Neural progenitor cell (in vitro differentiated cells): ENCODE results near the gene MON1A. TPM values are rescaled to one million over a fixed set of nuclear protein-coding genes. Genes with fewer than 3 reads are reported as not detected.

ENCODE experiments used
- DNase-seq: peaks from one replicate; pipeline ENCODE4 v3.0.0-alpha.2; 2016; ENCODE audit warnings: low spot score
- H2AFZ ChIP-seq: fragments of 200-600 bp; sonication (generic); replicated peaks from 2 replicates; pipeline ENCODE4 v1.6.1; 2016; ENCODE audit warnings: antibody characterized with exemption
- H3F3A ChIP-seq: fragments of 200-600 bp; sonication (generic); 2 replicates; pipeline ENCODE4 v1.6.1; 2016; ENCODE audit warnings: antibody characterized with exemption, low read depth
- H3K27ac ChIP-seq: fragments of 200-600 bp; sonication (generic); 2 replicates; pipeline ENCODE4 v1.5.1; 2016; ENCODE audit warnings: mild to moderate bottlenecking
- H3K27me3 ChIP-seq: fragments of 200-600 bp; sonication (generic); 2 replicates; pipeline ENCODE4 v1.6.1; 2016; ENCODE audit warnings: mild to moderate bottlenecking, moderate library complexity
- H3K36me3 ChIP-seq: fragments of 200-600 bp; sonication (generic); 2 replicates; pipeline ENCODE4 v1.5.1; 2016
- H3K4me1 ChIP-seq: fragments of 200-600 bp; sonication (generic); 2 replicates; pipeline ENCODE4 v1.6.1; 2016; ENCODE audit warnings: mixed run types
- H3K4me2 ChIP-seq: fragments of 200-600 bp; sonication (generic); 2 replicates; pipeline ENCODE4 v1.6.1; 2016
- H3K4me3 ChIP-seq: fragments of 200-600 bp; sonication (generic); 2 replicates; pipeline ENCODE4 v1.5.1; 2016
- H3K79me2 ChIP-seq: fragments of 200-600 bp; sonication (generic); 2 replicates; pipeline ENCODE4 v1.6.1; 2016; ENCODE audit warnings: low read depth
- H3K9ac ChIP-seq: fragments of 200-600 bp; sonication (generic); 2 replicates; pipeline ENCODE4 v1.6.1; 2016
- H3K9me3 ChIP-seq: fragments of 200-600 bp; sonication (generic); 2 replicates; pipeline ENCODE4 v1.5.1; 2016; ENCODE audit warnings: low read depth
- H4K20me1 ChIP-seq: fragments of 200-600 bp; sonication (generic); 2 replicates; pipeline ENCODE4 v1.6.1; 2016; ENCODE audit warnings: low read depth
- H3K27ac Mint-ChIP-seq: 3 replicates; pipeline ENCODE4 v1.8.0; 2021; ENCODE audit warnings: mixed read lengths
- H3K27me3 Mint-ChIP-seq: 2 replicates; pipeline ENCODE4 v1.8.0; 2022; ENCODE audit warnings: low read depth, mild to moderate bottlenecking, inconsistent platforms, moderate library complexity, mixed read lengths; ENCODE audit not compliant: insufficient read depth
- H3K36me3 Mint-ChIP-seq: 3 replicates; pipeline ENCODE4 v1.8.0; 2021; ENCODE audit warnings: mixed read lengths
- H3K4me1 Mint-ChIP-seq: 3 replicates; pipeline ENCODE4 v1.8.0; 2021; ENCODE audit warnings: mixed read lengths
- H3K4me3 Mint-ChIP-seq: 3 replicates; pipeline ENCODE4 v1.8.0; 2021; ENCODE audit warnings: mild to moderate bottlenecking, moderate library complexity, mixed read lengths
- H3K9me3 Mint-ChIP-seq: 3 replicates; pipeline ENCODE4 v1.8.0; 2020; ENCODE audit warnings: mixed read lengths
- CTCF ChIP-seq: fragments of 200-600 bp; sonication (generic); IDR thresholded peaks from 2 replicates; pipeline ENCODE4 v1.5.1; 2017; ENCODE audit warnings: antibody characterized with exemption, mild to moderate bottlenecking
- EZH2 ChIP-seq: fragments of 200-600 bp; sonication (generic); IDR thresholded peaks from 2 replicates; pipeline ENCODE4 v1.6.1; 2017; ENCODE audit warnings: antibody characterized with exemption, mild to moderate bottlenecking, moderate library complexity
- EZH2phosphoT487 ChIP-seq: fragments of 200-600 bp; sonication (generic); IDR thresholded peaks from 2 replicates; pipeline ENCODE4 v1.6.1; 2017; ENCODE audit warnings: antibody characterized with exemption
- total RNA-seq: library from RNA; depleted of rRNA; stranded (reverse); fragments of >200 nt; gene quantifications from 2 replicates; pipeline ENCODE4 v1.2.3, GENCODE V29; 2015; ENCODE audit warnings: low replicate concordance

MON1A gene
- total RNA-seq, 1 donor from 2014 or later, result 1.9 TPM

GRCh38 chr3:49930922-49931321, 1.3 kb upstream of the MON1A start:
- H3K4me3 Mint-ChIP-seq, result peak overlapping the region; percentile 50
- Histone ChIP-seq H3K27ac (no peak overlapping the region), H3K9ac (no peak overlapping the region), H3K36me3 (no peaks in the 10 kb centered on the region), H4K20me1 (no peaks in the 10 kb centered on the region), H3F3A (peaks cover 23% of the 10 kb centered on the region), H3K4me1 (peaks cover 16% of the 10 kb centered on the region), H3K27me3 (no peaks in the 10 kb centered on the region), H3K9me3 (no peaks in the 10 kb centered on the region), H3K4me3 (no peak overlapping the region), H3K4me2 (peak overlapping the region; percentile 94), H3K79me2 (no peaks in the 10 kb centered on the region), H2AFZ (peak overlapping the region; percentile 56)
- DNase-seq, result peak; percentile 87
- H3K36me3 Mint-ChIP-seq, result no peaks in the 10 kb centered on the region
- no peaks in the 10 kb centered on the region for H3K9me3 Mint-ChIP-seq
- TF ChIP-seq EZH2phosphoT487, result no peak
- TF ChIP-seq CTCF, result peak; percentile 42
- peak overlapping the region; percentile 47 for H3K27ac Mint-ChIP-seq
- peaks cover 18% of the 10 kb centered on the region for H3K4me1 Mint-ChIP-seq
- H3K27me3 Mint-ChIP-seq, result peaks cover 7% of the 10 kb centered on the region

DNA sequence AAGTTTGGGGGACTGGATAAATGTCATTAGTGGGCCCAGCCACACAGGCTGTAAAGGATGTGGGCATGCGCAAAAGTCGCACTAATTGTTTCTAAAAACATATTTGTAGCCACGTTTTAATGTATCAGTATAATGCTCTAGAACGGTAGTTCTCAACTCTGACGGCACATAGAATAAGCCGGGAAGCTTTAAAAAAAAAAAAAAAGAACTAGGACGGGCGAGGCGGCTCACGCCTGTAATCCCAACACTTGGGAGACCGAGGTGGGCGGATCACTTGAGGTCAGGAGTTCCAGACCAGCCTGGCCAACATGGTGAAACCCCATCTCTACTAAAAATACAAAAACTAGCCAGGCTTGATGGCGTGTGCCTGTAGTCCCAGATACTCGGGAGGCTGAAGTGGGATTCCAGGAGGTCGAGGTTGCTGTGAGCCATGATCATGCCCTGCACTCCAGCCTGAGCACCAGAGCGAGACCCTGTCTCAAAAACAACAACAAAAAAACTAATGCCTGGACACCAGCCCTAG, 618 bp upstream of the MON1A start:
- Histone ChIP-seq H2AFZ (peak overlapping the region; percentile 98), H3K4me1 (peaks cover 16% of the 10 kb centered on the region), H3K36me3 (no peaks in the 10 kb centered on the region), H3K9ac (no peak overlapping the region), H3K9me3 (no peaks in the 10 kb centered on the region), H3K79me2 (no peaks in the 10 kb centered on the region), H3K4me2 (peak overlapping the region; percentile 94), H3K4me3 (peak overlapping the region; percentile 84), H3K27me3 (no peaks in the 10 kb centered on the region), H4K20me1 (no peaks in the 10 kb centered on the region), H3K27ac (no peak overlapping the region), H3F3A (peaks cover 23% of the 10 kb centered on the region)
- Mint-ChIP-seq H3K27me3 (peaks cover 7% of the 10 kb centered on the region), H3K4me3 (peak overlapping the region; percentile 87), H3K4me1 (peaks cover 18% of the 10 kb centered on the region), H3K36me3 (no peaks in the 10 kb centered on the region), H3K27ac (peak overlapping the region; percentile 62), H3K9me3 (no peaks in the 10 kb centered on the region)
- no peak for DNase-seq
- TF ChIP-seq EZH2phosphoT487 (no peak), CTCF (no peak), EZH2 (no peak)

GRCh38 chr3:49928481-49929017, 1.1 kb downstream of the MON1A start:
- Mint-ChIP-seq H3K9me3 (no peaks in the 10 kb centered on the region), H3K4me3 (peak overlapping the region; percentile 87), H3K4me1 (peaks cover 19% of the 10 kb centered on the region), H3K27ac (no peak overlapping the region), H3K27me3 (peaks cover 7% of the 10 kb centered on the region), H3K36me3 (peaks cover 2% of the 10 kb centered on the region)
- Histone ChIP-seq H3K27ac (no peak overlapping the region), H3K36me3 (no peaks in the 10 kb centered on the region), H3K4me1 (peaks cover 16% of the 10 kb centered on the region), H3K27me3 (no peaks in the 10 kb centered on the region), H3K9ac (no peak overlapping the region), H3K4me2 (peak overlapping the region; percentile 94), H4K20me1 (no peaks in the 10 kb centered on the region), H3K9me3 (no peaks in the 10 kb centered on the region), H3K4me3 (peak overlapping the region; percentile 84), H2AFZ (no peak overlapping the region), H3K79me2 (no peaks in the 10 kb centered on the region), H3F3A (peaks cover 23% of the 10 kb centered on the region)
- TF ChIP-seq EZH2, result no peak
- TF ChIP-seq EZH2phosphoT487, result no peak
- no peak for TF ChIP-seq CTCF
- no peak for DNase-seq
